ENCODE data around the gene WDR11. TPM values are rescaled to one million over a fixed set of nuclear protein-coding genes. Genes with fewer than 3 reads are reported as not detected.

WDR11 gene
- total RNA-seq, 2 experiments from 2014 or later: 33.9 to 36.0 TPM

- H3K4me1 Mint-ChIP-seq (ENCODE audit: low read depth): no peaks in the 10 kb centered on the region
- no peak for ATAC-seq
- POLR2A ChIA-PET: no interaction called here
Observed at GRCh38 chr10:120926611-120927010, 75.4 kb downstream of the WDR11 start.

GRCh38 chr10:120927352-120927751 is 76.2 kb downstream of the WDR11 start:
- intact Hi-C loops (cut with micrococcal nuclease): no loop called here
- no peaks in the 10 kb centered on the region for H3K36me3 Mint-ChIP-seq (ENCODE audit: low read depth)
- ChIA-PET POLR2A (no interaction called here), CTCF (interaction anchor here (1.0 kb wide), 1 partner anchor 22 kb away, joined by 3 read pairs; no protein-coding TSS in a partner anchor)
- no peak overlapping the region for H3K27ac Mint-ChIP-seq
- DNase-seq: no peak
- no peaks in the 10 kb centered on the region for H3K4me1 Mint-ChIP-seq (ENCODE audit: low read depth)
- ATAC-seq: no peak
- TF ChIP-seq CTCF (IDR thresholded peaks at IDR 0.05): no peak
- H3K4me3 Mint-ChIP-seq: no peak overlapping the region
- H3K27me3 Mint-ChIP-seq: no peaks in the 10 kb centered on the region
- H3K9me3 Mint-ChIP-seq: no peaks in the 10 kb centered on the region

More at GRCh38 chr10:120926611-120927010, 75.4 kb downstream of the WDR11 start:
- TF ChIP-seq CTCF (IDR thresholded peaks at IDR 0.05): no peak
- Mint-ChIP-seq H3K9me3 (no peaks in the 10 kb centered on the region), H3K4me3 (no peak overlapping the region), H3K36me3 (ENCODE audit: low read depth) (no peaks in the 10 kb centered on the region), H3K27ac (no peak overlapping the region), H3K27me3 (no peaks in the 10 kb centered on the region)
- CTCF ChIA-PET: no interaction called here
- intact Hi-C loops (cut with micrococcal nuclease): no loop called here
- DNase-seq: no peak

- H3K4me1 Mint-ChIP-seq (ENCODE audit: low read depth): no peaks in the 10 kb centered on the region
- H3K9me3 Mint-ChIP-seq: no peaks in the 10 kb centered on the region
- no peak for TF ChIP-seq CTCF (IDR thresholded peaks at IDR 0.05)
- ChIA-PET CTCF (no interaction called here), POLR2A (no interaction called here)
- ATAC-seq (no peak), DNase-seq (no peak)
- H3K4me3 Mint-ChIP-seq: no peak overlapping the region
- H3K27ac Mint-ChIP-seq: no peak overlapping the region
- no peaks in the 10 kb centered on the region for H3K36me3 Mint-ChIP-seq (ENCODE audit: low read depth)
- intact Hi-C loops (cut with micrococcal nuclease): no loop called here
- H3K27me3 Mint-ChIP-seq: no peaks in the 10 kb centered on the region
Observed at GRCh38 chr10:120929166-120929565, 78.0 kb downstream of the WDR11 start.

- CTCF ChIA-PET: no interaction called here
- Mint-ChIP-seq H3K27ac (no peak overlapping the region), H3K27me3 (no peaks in the 10 kb centered on the region), H3K36me3 (ENCODE audit: low read depth) (no peaks in the 10 kb centered on the region), H3K4me3 (no peak overlapping the region), H3K4me1 (ENCODE audit: low read depth) (no peaks in the 10 kb centered on the region), H3K9me3 (no peaks in the 10 kb centered on the region)
- no peak for TF ChIP-seq CTCF (IDR thresholded peaks at IDR 0.05)
- intact Hi-C loops (cut with micrococcal nuclease): no loop called here
- ATAC-seq (no peak), DNase-seq (no peak)
- POLR2A ChIA-PET: no interaction called here
Observed at GRCh38 chr10:120931423-120931822, 80.3 kb downstream of the WDR11 start.

- H3K4me1 Mint-ChIP-seq (ENCODE audit: low read depth): no peaks in the 10 kb centered on the region
- H3K9me3 Mint-ChIP-seq: no peaks in the 10 kb centered on the region
- H3K4me3 Mint-ChIP-seq: no peak overlapping the region
- no peak overlapping the region for H3K27ac Mint-ChIP-seq
- POLR2A ChIA-PET: no interaction called here
- no peak for ATAC-seq
- no peak for TF ChIP-seq CTCF (IDR thresholded peaks at IDR 0.05)
- CTCF ChIA-PET: no interaction called here
- DNase-seq: no peak
- H3K36me3 Mint-ChIP-seq (ENCODE audit: low read depth): no peaks in the 10 kb centered on the region
- intact Hi-C loops (cut with micrococcal nuclease): no loop called here
- H3K27me3 Mint-ChIP-seq: no peaks in the 10 kb centered on the region
Observed at GRCh38 chr10:120931999-120932398, 80.8 kb downstream of the WDR11 start.

All from activated CD8-positive, alpha-beta T cell treated with anti-CD3 and anti-CD28 coated beads for 36 hours (primary cell).